ENCODE measurements around the gene ORM1. TPM values are rescaled to one million over a fixed set of nuclear protein-coding genes. Genes with fewer than 3 reads are reported as not detected.

ORM1 gene
- total RNA-seq, 2 donors from 2014 or later: not detected

DNA sequence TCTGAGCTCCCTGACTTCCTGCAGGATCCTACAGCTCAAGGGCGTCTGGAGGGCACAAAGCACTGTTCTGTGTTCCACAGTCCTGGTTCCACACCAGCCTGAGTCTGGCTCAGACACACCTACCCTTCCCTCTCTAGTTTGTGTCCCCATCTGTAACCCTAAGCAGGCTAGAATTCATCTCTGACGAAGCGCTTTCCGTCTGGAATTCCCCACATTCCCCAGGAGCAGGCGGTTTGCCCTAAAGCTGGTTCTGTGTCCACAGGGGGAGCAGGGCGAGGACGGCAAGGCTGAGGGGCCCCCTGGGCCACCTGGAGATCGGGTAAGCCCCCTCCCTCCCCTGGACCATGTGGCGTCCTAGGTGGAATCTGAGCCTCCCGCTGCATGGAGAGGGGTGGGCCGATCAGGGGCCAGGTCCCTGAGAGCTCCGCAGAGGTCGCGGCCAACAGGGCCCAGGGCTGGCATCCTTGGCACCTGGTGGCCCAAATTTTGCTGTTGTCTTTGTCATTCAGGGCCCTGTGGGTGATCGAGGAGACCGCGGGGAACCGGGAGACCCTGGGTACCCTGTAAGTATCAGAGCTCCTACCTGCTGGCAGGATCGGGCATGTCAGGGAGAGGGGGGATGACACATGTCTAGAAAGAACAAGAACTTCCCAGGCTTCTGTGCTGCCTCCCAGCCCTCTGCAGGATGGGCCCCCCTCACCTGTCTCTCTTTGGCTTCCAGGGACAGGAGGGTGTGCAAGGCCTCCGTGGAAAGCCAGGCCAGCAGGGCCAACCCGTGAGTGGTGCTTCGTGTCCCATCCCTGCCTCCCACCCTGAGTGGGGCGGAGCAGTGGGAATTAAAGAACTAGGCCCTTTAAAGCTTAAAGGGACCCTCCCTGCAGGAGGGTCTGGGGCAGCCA lies 34.5 kb upstream of the ORM1 start:
- Histone ChIP-seq H3K36me3 (no peaks in the 10 kb centered on the region), H3K9me3 (no peaks in the 10 kb centered on the region), H3K27ac (no peak overlapping the region), H3K27me3 (replicated peaks; ENCODE audit: insufficient read depth) (no peaks in the 10 kb centered on the region), H3K4me3 (no peak overlapping the region), H3K4me1 (replicated peaks) (no peaks in the 10 kb centered on the region)
- 51% methylated on average over 23 of the region's 23 CpGs for WGBS
- TF ChIP-seq POLR2A (IDR thresholded peaks at IDR 0.05): no peak
- TF ChIP-seq CTCF (IDR thresholded peaks at IDR 0.05): no peak
- TF ChIP-seq POLR2AphosphoS5 (IDR thresholded peaks at IDR 0.05): no peak
- DNase-seq (ENCODE audit: low spot score): no peak
- intact Hi-C loops (cut with DNase I): loop anchor here (2.0 kb wide), 1 partner anchor 176 kb away; no protein-coding TSS in a partner anchor

DNA sequence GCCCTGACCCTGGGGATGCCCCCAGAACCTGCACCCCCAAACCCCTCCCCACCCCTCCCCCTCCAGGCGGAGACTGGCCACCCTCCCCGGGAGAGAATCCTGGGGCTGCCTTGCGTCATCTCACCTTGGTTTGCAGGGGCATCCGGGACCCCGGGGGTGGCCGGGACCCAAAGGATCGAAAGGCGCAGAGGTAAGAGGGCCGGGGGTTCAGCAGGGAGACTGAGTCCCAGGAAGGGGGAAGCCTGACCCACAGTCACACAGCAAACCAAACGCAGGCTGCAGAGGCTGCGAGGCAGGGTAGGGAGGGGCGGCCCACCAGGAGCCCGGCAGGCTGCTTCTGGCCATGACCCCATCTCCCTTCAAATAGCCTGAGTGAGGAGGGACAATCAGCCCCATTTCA lies 33.8 kb upstream of the ORM1 start:
- Histone ChIP-seq H3K27ac (no peak overlapping the region), H3K4me1 (replicated peaks) (no peaks in the 10 kb centered on the region), H3K27me3 (replicated peaks; ENCODE audit: insufficient read depth) (no peaks in the 10 kb centered on the region), H3K9me3 (no peaks in the 10 kb centered on the region), H3K36me3 (no peaks in the 10 kb centered on the region), H3K4me3 (no peak overlapping the region)
- intact Hi-C loops (cut with DNase I): loop anchor here (2.0 kb wide), 1 partner anchor 176 kb away; no protein-coding TSS in a partner anchor
- WGBS: 90% methylated on average over 13 of the region's 13 CpGs
- DNase-seq (ENCODE audit: low spot score): no peak
- TF ChIP-seq POLR2A (IDR thresholded peaks at IDR 0.05): no peak
- no peak for TF ChIP-seq CTCF (IDR thresholded peaks at IDR 0.05)
- TF ChIP-seq POLR2AphosphoS5 (IDR thresholded peaks at IDR 0.05): no peak

DNA sequence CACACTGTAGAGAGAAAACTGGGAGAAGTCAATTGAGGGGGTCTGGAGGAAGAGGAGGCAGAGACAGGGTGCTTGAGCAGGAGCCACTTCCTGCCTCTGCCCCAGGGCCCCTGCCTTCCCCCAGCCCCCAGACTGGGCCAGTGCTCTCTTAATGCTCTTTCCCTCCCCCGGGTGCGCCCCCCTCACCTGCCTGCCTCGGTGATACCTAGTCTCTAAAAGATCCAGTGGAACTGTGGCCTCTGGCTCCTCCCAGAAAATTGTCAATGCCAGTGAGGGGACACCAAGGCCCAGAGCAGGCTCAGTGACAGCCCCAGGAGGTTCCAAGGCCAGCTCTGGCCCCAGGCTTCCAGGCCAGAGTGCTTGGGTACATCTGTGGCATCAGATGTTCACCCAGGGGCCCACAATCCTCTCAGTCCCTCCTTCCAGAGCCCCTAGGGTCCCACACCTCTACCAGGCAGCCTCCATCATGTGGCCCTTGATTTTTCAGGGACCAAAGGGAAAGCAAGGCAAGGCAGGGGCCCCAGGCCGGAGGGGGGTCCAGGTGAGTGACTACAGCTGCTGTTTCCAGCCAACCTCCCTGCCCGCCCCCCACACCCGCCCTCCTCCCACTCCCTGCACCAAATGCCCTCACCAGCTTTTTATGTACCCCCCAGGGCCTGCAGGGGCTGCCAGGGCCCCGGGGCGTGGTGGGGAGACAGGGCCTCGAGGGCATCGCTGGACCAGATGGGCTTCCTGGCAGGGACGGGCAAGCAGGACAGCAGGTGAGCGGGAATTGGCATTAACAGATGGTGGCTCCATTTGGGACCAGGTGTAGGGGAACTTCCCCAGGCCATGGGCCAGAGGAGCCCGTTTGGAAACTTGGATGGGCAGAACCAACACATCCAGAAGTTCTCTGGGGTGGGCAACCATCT lies 33.1 kb upstream of the ORM1 start:
- Histone ChIP-seq H3K4me1 (replicated peaks) (no peaks in the 10 kb centered on the region), H3K27ac (no peak overlapping the region), H3K36me3 (no peaks in the 10 kb centered on the region), H3K9me3 (no peaks in the 10 kb centered on the region), H3K27me3 (replicated peaks; ENCODE audit: insufficient read depth) (no peaks in the 10 kb centered on the region), H3K4me3 (no peak overlapping the region)
- intact Hi-C loops (cut with DNase I): loop anchor here (2.0 kb wide), 2 partner anchors 177 to 207 kb away; no protein-coding TSS in a partner anchor
- TF ChIP-seq POLR2AphosphoS5 (IDR thresholded peaks at IDR 0.05) (no peak), CTCF (IDR thresholded peaks at IDR 0.05) (no peak), POLR2A (IDR thresholded peaks at IDR 0.05) (no peak)
- DNase-seq (ENCODE audit: low spot score): no peak
- 86% methylated on average over 13 of the region's 13 CpGs for WGBS

- Histone ChIP-seq H3K27ac (no peak overlapping the region), H3K36me3 (no peaks in the 10 kb centered on the region), H3K9me3 (no peaks in the 10 kb centered on the region), H3K4me3 (no peak overlapping the region), H3K27me3 (replicated peaks; ENCODE audit: insufficient read depth) (no peaks in the 10 kb centered on the region), H3K4me1 (replicated peaks) (no peaks in the 10 kb centered on the region)
- TF ChIP-seq POLR2AphosphoS5 (IDR thresholded peaks at IDR 0.05): no peak
- no peak for TF ChIP-seq CTCF (IDR thresholded peaks at IDR 0.05)
- TF ChIP-seq POLR2A (IDR thresholded peaks at IDR 0.05): no peak
- intact Hi-C loops (cut with DNase I): loop anchor here (2.0 kb wide), 1 partner anchor 208 kb away; no protein-coding TSS in a partner anchor
- DNase-seq (ENCODE audit: low spot score): no peak
- 76% methylated on average over 7 of the region's 7 CpGs for WGBS
Observed at GRCh38 chr9:114290561-114290986, 32.3 kb upstream of the ORM1 start.
